ENCODE data around the gene CFAP54. TPM values are rescaled to one million over a fixed set of nuclear protein-coding genes. Genes with fewer than 3 reads are reported as not detected.

CFAP54 gene
- polyA plus RNA-seq, 1 donor from 2014 or later = 0.13 TPM

DNA sequence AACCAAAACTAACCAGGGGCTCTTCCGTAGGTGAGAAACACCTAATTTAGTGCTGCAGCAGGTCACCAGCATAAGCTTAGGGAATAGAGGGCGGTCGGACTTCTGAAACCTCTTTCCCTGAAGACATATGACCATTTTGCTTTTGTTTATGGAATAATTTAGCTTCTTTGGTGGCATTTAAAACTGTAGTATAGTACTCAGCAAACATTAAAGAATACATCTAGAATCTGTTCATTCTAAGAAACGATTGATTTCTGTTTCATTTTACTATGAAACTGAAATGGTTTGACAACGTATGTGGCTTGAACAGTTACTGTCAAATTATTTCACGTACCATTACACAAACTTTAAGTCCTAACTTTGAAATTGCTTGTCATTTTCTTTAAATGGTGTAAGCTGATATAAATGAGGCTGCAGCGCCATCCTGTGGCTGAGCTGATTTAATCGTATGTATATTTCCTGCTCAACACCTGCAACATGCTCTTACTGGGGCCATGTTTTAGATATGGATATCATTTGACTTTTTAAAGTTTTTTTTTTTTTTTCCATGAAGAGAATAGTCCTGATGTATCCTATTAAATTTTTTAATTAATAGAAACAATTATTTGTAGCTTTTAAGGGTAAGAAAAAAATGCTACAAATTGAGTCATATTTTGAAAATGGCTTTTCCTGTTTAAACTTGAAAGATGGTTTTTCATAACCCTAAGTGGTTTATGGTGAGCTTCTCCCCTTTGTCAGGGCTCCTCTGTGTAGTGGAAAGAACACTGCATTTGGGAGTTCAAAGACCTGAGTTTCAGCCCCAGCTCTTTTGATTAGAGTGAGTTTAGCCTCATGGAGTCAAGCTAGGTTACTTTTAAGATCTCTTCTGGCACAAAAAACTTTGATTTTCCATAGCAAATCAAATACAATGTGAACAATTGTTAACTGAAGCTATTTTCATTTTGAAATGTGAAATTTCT is 27.4 kb downstream of the CFAP54 start:
- Mint-ChIP-seq H3K27ac (peak overlapping the region; percentile 59 to 82 (median 81)), H3K27me3 (no peaks in the 10 kb centered on the region), H3K4me1 (peaks cover 16 to 17% (median 16%) of the 10 kb centered on the region in 3 donors), H3K4me3 (peak overlapping the region in 2 of 4 donors; percentile 52 to 68), H3K9me3 (no peaks in the 10 kb centered on the region), H3K36me3 (no peaks in the 10 kb centered on the region)

DNA sequence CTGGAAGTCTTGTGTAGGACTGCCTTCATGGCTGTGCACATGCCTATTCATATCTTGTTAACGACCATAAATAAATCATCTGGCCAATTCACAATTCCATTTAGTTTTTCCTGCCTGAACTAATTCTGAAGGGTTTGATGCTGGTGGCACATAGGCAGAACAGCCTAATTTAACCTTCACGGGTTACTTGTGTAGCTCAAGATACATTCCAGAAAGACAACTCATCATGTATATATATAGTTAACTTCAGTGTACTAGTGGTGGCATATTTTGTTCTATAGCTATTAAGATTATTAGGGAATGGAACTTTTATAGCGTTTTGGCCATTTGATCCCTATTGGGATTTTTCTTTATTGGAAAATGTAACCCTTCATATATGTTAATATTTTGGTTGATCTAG is 31.4 kb downstream of the CFAP54 start:
- H3K27me3 Mint-ChIP-seq = no peaks in the 10 kb centered on the region
- no peak overlapping the region for H3K4me3 Mint-ChIP-seq
- H3K27ac Mint-ChIP-seq = no peak overlapping the region
- no peaks in the 10 kb centered on the region for H3K9me3 Mint-ChIP-seq
- no peaks in the 10 kb centered on the region for H3K36me3 Mint-ChIP-seq
- H3K4me1 Mint-ChIP-seq = peaks cover 5 to 8% (median 6%) of the 10 kb centered on the region in 3 donors

DNA sequence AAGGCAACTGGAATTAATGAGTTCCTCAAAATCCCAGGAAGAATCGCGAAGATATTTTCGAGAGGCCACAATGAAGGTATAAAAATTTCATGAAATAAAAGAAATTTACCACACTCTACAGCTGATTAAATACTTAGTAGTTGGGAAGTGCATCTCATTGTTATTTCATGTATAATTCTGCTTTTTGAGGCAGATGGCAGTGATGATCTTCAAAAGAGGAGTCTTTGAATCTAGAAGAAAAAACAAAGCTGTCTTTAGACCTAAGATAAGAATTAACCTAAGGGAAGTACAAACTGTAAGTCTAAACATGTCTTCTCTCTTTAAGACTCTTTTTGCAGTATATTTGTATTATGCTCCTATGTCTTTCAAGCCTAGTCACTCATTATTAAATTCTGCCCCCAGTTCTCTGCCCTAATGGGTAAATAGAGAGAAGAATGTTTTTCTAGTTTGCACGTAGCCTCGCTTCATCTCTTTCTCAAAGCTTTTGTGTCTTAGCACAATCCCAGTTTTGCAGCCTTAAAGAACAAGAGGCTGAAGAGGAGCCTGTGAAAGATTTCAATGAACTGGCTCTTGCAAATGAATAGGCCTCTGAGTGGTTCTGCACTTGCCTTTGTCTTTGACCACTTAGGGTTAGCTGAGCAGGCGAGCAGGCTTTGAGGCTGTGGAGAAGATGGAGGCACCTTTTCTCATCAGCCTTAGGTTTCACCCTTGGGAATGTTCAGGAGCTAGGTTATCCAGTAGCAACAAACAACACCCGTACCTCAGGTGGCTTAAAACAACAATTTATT is 32.7 kb downstream of the CFAP54 start:
- Mint-ChIP-seq H3K4me1 (peaks cover 0 to 3% (median 2%) of the 10 kb centered on the region in 3 donors), H3K36me3 (no peaks in the 10 kb centered on the region), H3K9me3 (no peaks in the 10 kb centered on the region), H3K4me3 (no peak overlapping the region), H3K27ac (no peak overlapping the region), H3K27me3 (no peaks in the 10 kb centered on the region)

DNA sequence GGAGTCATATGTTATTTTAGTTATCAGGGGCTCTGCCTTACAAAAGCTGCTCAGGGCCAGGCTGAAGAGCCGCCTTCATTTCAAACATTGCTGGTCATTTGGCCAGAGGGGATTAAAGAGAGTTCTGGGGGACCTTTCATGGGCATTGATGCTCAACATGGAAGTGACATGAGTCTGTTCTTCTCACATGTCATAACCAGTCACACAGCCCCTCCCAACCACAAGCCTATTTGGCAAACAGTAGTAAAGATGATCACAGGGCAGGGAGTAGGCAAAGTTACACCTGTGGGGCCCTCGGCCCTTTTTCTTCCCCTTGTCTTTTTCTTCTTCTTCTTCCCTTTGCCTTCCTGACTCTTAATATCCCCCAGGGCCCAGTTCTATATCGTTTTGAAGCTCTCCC is 33.3 kb downstream of the CFAP54 start:
- Mint-ChIP-seq H3K4me1 (peaks cover 0 to 3% (median 2%) of the 10 kb centered on the region in 3 donors), H3K36me3 (no peaks in the 10 kb centered on the region), H3K27ac (no peak overlapping the region)

DNA sequence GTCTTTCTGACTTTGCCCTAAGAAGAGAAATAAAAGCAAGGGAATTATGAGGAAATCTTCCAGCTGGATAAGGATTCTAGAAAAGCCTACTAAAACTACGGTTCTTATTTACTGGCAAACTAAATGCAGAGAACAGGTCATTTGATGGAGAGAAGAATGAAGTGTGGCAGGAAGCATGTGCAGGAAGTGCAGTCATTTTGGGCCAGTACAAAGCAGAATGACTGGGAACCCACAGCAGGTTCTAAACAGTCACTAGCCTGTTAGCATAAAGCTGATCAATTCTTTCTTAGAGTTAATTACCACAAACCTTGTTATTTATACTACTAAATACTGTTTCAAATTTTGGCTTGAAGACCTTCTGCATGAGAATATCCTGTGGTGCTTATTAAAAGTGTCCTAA is 36.7 kb downstream of the CFAP54 start:
- H3K4me3 Mint-ChIP-seq = no peak overlapping the region
- H3K36me3 Mint-ChIP-seq = no peaks in the 10 kb centered on the region
- peaks cover 0 to 3% (median 2%) of the 10 kb centered on the region in 3 donors for H3K4me1 Mint-ChIP-seq
- no peak overlapping the region for H3K27ac Mint-ChIP-seq
- H3K9me3 Mint-ChIP-seq = peaks cover 0 to 3% (median 0%) of the 10 kb centered on the region in 3 donors
- no peaks in the 10 kb centered on the region for H3K27me3 Mint-ChIP-seq

More for the DNA sequence above, 33.3 kb downstream of the CFAP54 start:
- H3K27me3 Mint-ChIP-seq = no peaks in the 10 kb centered on the region
- no peak overlapping the region for H3K4me3 Mint-ChIP-seq
- no peaks in the 10 kb centered on the region for H3K9me3 Mint-ChIP-seq

DNA sequence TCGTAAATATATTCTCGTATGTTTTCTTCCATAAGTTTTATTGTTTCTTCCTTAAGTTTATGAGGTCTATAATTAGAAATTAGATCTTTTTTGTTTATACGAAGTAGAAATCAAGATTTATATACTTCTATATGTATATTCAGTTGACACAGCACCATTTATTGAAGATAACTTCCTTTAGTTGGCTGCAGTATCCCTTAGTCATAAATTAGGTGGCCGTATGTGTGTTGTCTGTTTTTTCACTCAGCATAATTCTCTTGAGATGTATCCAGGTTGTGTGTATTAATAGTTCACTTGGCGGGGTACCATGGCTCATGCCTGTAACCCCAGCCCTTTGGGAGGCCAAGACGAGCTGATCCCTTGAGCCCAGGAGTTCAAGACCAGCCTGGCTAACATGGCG is 40.5 kb downstream of the CFAP54 start:
- Mint-ChIP-seq H3K4me3 (no peak overlapping the region), H3K27me3 (no peaks in the 10 kb centered on the region), H3K27ac (no peak overlapping the region), H3K4me1 (peaks cover 0 to 2% (median 0%) of the 10 kb centered on the region in 3 donors), H3K36me3 (peaks cover 8% of the 10 kb centered on the region), H3K9me3 (peaks cover 0 to 3% (median 0%) of the 10 kb centered on the region in 3 donors)

DNA sequence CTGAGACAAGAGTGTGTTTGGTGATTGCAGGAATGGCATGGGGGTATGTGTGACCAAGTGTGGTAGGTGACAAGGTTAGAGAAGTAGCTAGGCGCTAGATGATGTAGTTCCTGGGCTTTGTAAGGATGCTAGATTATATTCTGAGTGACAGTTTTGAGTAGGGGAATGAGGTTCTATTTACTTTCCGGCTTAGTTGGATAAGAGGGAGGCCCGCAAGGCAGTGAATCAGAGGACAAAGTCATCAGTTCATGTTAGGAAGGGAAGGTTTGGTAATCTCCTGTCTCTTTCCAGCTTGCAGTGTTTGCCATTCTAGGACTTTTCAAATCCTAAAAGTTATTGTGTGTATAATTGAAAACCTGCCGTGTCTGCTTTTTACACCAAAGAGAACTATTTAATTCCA is 45.0 kb downstream of the CFAP54 start:
- Mint-ChIP-seq H3K4me3 (no peak overlapping the region), H3K4me1 (no peaks in the 10 kb centered on the region), H3K27me3 (no peaks in the 10 kb centered on the region), H3K36me3 (peaks cover 8% of the 10 kb centered on the region), H3K27ac (no peak overlapping the region), H3K9me3 (peaks cover 0 to 2% (median 0%) of the 10 kb centered on the region in 3 donors)

DNA sequence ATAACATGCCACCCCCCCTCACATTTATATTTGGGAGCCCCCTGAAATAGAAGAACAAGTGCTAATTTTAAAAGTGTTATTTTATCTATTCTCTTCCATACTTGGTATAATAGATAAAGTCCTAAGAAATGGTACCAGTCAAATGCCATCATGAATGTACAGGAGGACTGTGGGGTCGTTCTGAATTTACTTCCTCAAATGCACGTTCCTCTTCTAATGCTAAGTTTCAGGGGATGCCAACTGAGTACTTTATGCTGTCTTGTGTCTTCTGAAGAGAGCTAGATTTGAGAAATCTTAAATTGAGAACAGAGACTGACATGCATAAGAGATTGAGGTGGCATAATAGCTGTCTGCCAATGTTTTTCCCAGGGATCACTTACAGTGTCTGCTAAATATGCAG is 59.0 kb downstream of the CFAP54 start:
- H3K9me3 Mint-ChIP-seq = peaks cover 0 to 2% (median 2%) of the 10 kb centered on the region in 3 donors

DNA sequence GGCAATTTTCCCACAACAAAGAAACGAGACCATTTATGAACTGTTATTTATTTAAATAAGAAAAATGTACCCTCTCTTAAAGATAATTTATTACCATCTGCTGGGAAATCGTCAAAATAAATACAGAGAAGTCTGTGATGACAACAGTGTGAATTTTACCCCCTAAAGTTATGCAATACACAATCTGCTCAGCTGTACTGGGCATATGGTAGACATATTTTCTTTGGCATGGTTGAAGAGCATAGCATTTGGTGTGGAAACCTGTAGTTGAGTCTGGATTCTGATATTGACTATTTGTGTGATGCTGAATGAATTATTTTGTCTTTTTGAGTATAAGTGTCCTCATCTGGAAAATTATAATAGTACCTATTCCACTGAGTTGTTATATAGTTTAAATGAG is 60.0 kb downstream of the CFAP54 start:
- Mint-ChIP-seq H3K4me1 (peaks cover 16 to 20% (median 19%) of the 10 kb centered on the region in 3 donors), H3K9me3 (no peaks in the 10 kb centered on the region), H3K27me3 (no peaks in the 10 kb centered on the region), H3K36me3 (no peaks in the 10 kb centered on the region), H3K27ac (no peak overlapping the region), H3K4me3 (no peak overlapping the region)

More for the DNA sequence above, 59.0 kb downstream of the CFAP54 start:
- H3K4me1 Mint-ChIP-seq = peaks cover 16 to 20% (median 19%) of the 10 kb centered on the region in 3 donors
- H3K4me3 Mint-ChIP-seq = no peak overlapping the region
- no peaks in the 10 kb centered on the region for H3K27me3 Mint-ChIP-seq
- H3K27ac Mint-ChIP-seq = no peak overlapping the region
- no peaks in the 10 kb centered on the region for H3K36me3 Mint-ChIP-seq

DNA sequence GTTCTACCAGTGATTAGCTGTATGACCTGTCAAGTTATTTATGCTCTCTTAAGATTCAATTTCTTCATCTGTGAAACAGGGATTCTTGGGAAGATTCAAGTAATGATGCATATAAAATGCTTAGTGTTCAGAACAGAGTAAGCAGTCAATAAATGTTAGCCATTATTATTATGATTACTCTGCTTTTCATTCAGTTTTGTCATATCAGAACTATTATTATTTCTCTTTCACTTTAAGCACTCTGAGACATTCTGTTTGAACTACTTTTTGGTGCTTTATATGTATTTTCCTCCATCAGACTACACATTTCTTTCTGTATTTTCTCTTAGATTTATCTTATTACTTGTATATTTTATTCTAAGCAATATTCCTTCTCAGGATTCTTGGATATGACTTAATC is 81.2 kb downstream of the CFAP54 start:
- peaks cover 0 to 7% (median 3%) of the 10 kb centered on the region in 3 donors for H3K9me3 Mint-ChIP-seq
- peaks cover 2% of the 10 kb centered on the region for H3K36me3 Mint-ChIP-seq
- H3K27me3 Mint-ChIP-seq = no peaks in the 10 kb centered on the region
- H3K4me3 Mint-ChIP-seq = peak overlapping the region in 1 of 4 donors; percentile 35
- H3K27ac Mint-ChIP-seq = peak overlapping the region in 1 of 3 donors; percentile 83
- H3K4me1 Mint-ChIP-seq = peaks cover 18 to 22% (median 21%) of the 10 kb centered on the region in 3 donors

DNA sequence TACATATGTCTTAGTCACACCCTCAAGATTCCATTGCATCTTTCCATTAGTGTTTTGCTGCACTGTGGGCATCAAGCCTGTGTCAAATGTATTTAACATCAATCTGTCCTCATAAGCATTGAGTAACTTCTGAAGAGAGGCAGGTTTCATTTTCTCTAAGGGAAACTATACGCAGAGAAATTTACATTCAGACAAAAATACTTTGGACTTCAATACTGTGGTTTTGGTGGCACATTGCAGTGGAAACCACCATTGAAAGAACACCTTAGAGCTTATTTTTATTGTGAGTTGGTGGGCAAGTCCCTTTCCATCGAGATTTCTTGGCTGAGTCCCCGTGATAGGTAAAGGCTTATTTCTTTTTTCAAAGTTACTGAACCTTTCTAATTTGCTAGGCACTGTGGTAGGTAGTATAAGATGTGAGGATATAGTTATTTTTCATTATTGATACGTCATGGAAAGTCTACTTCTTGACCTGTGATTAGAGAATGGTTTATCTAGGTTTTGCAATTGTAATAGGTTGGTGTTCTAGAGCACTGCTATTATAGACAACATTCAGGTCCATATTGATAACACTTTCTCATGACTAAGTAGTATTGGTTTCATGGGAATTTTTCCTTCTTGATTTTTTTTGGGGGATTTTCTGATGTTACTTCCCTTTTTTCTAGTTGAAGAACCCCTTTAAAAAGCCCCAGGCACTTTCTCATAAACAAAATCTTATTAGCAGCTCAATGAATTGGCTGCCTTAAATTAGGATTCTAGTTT is 81.9 kb downstream of the CFAP54 start:
- peaks cover 0 to under 1% (median 0%) of the 10 kb centered on the region in 3 donors for H3K9me3 Mint-ChIP-seq
- H3K4me3 Mint-ChIP-seq = peak overlapping the region; percentile 39 to 89 (median 80)
- H3K36me3 Mint-ChIP-seq = peaks cover 2% of the 10 kb centered on the region
- no peaks in the 10 kb centered on the region for H3K27me3 Mint-ChIP-seq
- peaks cover 18 to 22% (median 21%) of the 10 kb centered on the region in 3 donors for H3K4me1 Mint-ChIP-seq
- peak overlapping the region; percentile 70 to 91 (median 83) for H3K27ac Mint-ChIP-seq

DNA sequence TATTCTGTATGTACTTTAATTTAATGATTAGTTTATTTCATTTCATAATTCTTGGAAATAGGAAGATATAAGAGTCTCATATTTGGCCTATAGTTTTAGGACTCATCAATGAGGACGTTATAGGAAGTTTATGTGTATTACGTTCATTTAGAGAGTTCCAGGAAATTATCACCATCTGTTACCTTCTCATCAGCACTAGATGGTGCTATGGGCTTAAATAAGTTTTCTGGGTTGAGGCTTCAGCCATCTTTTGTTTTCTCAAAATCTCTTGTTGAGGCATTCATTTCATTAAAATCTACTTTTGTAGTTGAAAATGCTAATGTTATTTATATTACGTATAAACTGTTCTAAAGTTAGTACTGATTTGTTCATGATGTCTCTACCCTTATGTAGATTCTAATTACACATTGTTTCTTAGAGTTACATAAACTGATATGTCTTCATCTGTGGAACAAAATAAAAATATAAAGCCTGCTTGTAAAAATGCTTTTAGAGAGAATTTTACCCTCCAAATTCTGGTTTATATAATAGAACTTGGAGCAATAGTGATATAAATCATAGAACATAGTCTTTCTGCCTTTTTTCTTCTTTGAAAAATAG is 89.2 kb downstream of the CFAP54 start:
- Mint-ChIP-seq H3K36me3 (no peaks in the 10 kb centered on the region), H3K4me3 (no peak overlapping the region), H3K27me3 (no peaks in the 10 kb centered on the region), H3K4me1 (peaks cover 0 to 3% (median 2%) of the 10 kb centered on the region in 3 donors), H3K27ac (no peak overlapping the region), H3K9me3 (no peaks in the 10 kb centered on the region)

DNA sequence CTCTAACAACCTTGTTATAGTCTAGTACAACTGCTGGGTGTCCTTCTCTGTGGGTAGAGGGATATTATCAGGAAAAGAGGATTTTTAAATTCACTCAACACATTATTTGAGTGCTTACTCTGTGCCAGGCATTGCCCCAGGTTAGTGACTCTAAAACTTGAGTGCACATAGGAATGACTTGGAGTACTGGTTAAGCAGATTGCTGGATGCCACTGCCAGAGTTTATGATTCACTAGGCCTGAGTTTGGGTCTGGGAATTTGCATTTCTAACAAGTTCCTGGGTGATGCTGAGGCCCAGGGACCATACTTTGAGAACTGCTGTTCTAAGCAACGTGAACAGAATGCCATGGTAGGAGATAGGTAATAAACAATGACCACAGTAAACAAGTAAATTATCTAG is 96.6 kb downstream of the CFAP54 start:
- H3K27me3 Mint-ChIP-seq = peaks cover 5% of the 10 kb centered on the region
- peaks cover 1% of the 10 kb centered on the region for H3K36me3 Mint-ChIP-seq
- no peak overlapping the region for H3K27ac Mint-ChIP-seq
- peaks cover 0 to 3% (median 0%) of the 10 kb centered on the region in 3 donors for H3K4me1 Mint-ChIP-seq
- no peak overlapping the region for H3K4me3 Mint-ChIP-seq
- H3K9me3 Mint-ChIP-seq = no peaks in the 10 kb centered on the region

DNA sequence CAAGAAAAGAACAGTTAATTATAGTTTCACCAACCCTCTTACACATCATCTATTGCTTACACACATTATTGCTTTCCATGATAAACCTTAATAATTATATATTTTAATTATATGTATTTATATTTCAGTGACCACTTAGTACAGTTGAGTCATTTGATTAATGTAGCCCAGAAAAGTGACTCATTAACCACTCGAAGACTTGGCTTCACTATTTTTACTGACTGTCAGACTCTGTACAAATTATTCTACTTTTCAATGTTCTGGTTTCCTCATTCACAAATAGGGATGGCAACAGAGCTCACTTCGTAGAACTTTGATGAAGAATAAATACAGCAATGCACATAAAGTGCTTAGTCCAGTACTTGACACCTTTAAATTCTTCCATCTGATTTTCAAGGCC is 98.3 kb downstream of the CFAP54 start:
- Mint-ChIP-seq H3K27ac (no peak overlapping the region), H3K4me1 (peaks cover 0 to 3% (median 2%) of the 10 kb centered on the region in 3 donors), H3K9me3 (no peaks in the 10 kb centered on the region), H3K27me3 (peaks cover 7% of the 10 kb centered on the region), H3K36me3 (peaks cover 1% of the 10 kb centered on the region), H3K4me3 (no peak overlapping the region)
